OCI-LY3 (cell line): ENCODE measurements around the gene PPP1R37.

Source experiments
- EZH2phosphoT487 ChIP-seq: fragments of 200-600 bp; shearing (Covaris generic); IDR thresholded peaks from 2 replicates; pipeline ENCODE4 v1.6.1; 2018; ENCODE audit warnings: antibody characterized with exemption, mixed run types, low read depth
- TF ChIP-seq, protein P1 (sequence below): fragments of 200-600, 300-600 bp; sonication (generic); IDR thresholded peaks from 2 replicates; pipeline ENCODE4 v1.5.1; 2014; ENCODE audit warnings: antibody characterized with exemption, low read length, low read depth

DNA sequence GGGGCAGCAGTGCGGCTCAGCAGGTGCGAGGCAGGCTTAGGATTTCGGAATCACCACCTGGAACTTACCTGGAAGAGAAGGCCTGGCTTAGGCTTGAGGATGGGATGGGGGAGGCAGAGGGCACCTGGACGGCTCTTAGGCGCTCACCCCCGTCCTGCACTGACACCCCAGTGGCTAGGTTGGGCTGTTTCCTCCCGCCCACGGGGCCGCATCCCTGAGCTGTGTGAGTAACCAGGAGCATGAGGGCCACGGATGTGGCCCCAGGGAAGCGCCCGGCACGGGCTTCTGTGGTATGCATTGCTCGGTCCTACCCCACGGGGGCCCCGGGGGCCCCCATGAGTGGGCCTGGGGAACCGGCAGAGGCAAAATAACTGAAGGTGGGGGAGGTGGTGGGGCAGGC, 70.2 kb downstream of the PPP1R37 start:
- TF ChIP-seq, protein P1, sequence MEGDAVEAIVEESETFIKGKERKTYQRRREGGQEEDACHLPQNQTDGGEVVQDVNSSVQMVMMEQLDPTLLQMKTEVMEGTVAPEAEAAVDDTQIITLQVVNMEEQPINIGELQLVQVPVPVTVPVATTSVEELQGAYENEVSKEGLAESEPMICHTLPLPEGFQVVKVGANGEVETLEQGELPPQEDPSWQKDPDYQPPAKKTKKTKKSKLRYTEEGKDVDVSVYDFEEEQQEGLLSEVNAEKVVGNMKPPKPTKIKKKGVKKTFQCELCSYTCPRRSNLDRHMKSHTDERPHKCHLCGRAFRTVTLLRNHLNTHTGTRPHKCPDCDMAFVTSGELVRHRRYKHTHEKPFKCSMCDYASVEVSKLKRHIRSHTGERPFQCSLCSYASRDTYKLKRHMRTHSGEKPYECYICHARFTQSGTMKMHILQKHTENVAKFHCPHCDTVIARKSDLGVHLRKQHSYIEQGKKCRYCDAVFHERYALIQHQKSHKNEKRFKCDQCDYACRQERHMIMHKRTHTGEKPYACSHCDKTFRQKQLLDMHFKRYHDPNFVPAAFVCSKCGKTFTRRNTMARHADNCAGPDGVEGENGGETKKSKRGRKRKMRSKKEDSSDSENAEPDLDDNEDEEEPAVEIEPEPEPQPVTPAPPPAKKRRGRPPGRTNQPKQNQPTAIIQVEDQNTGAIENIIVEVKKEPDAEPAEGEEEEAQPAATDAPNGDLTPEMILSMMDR: no peak
- no peak for TF ChIP-seq EZH2phosphoT487
